DND-41 (cell line): Measurements from ENCODE around the gene EP400.

Experiments used
- CTCF ChIP-seq: IDR thresholded peaks from 2 replicates; pipeline ENCODE4 v1.5.1; 2012; ENCODE audit warnings: borderline replicate concordance, low read length, moderate library complexity, mild to moderate bottlenecking; ENCODE audit not compliant: poor library complexity, severe bottlenecking; ENCODE audit errors: extremely low read depth
- EZH2 ChIP-seq: IDR thresholded peaks from 3 replicates; pipeline ENCODE4 v1.6.1; 2012; ENCODE audit warnings: borderline replicate concordance, low read depth, mild to moderate bottlenecking, moderate library complexity, low read length, inconsistent platforms; ENCODE audit not compliant: severe bottlenecking

- TF ChIP-seq CTCF (no peak), EZH2 (no peak)
These were observed 179.3 kb downstream of the EP400 start for GRCh38 chr12:132129007-132129406.
